Prostate gland (tissue), 2 donors: ENCODE results near the gene MVB12B. TPM values are rescaled to one million over a fixed set of nuclear protein-coding genes. Genes with fewer than 3 reads are reported as not detected.

Experiments used
- DNase-seq: peaks from one replicate; pipeline ENCODE4 v3.0.0-alpha.2; 2019; ENCODE audit warnings: low spot score
- H3K27ac ChIP-seq, 2 donors: fragments of 200-600 bp; sonication (generic); 2 replicates each; pipeline ENCODE4 v1.5.1; 2017 to 2019
- H3K27me3 ChIP-seq: fragments of 200-600 bp; sonication (generic); replicated peaks from 2 replicates; pipeline ENCODE4 v1.5.1; 2019; ENCODE audit not compliant: insufficient read depth
- H3K36me3 ChIP-seq, 2 donors: fragments of 200-600 bp; sonication (generic); 1 replicate in 1 of 2; 2 replicates in 1 of 2; pipeline versions ENCODE4 v1.5.1 to v1.8.1; 2017 to 2019
- H3K4me1 ChIP-seq: fragments of 200-600 bp; sonication (generic); replicated peaks from 2 replicates; pipeline ENCODE4 v1.5.1; 2019
- H3K4me3 ChIP-seq, 2 donors: fragments of 200-600 bp; sonication (generic); 2 replicates each; pipeline ENCODE4 v1.5.1; 2017 to 2019
- H3K9me3 ChIP-seq: fragments of 200-600 bp; sonication (generic); 2 replicates; pipeline ENCODE4 v1.5.1; 2017
- POLR2A ChIP-seq: fragments of 450-650 bp; IDR thresholded peaks from one replicate; pipeline ENCODE4 v1.6.1; 2016; ENCODE audit warnings: antibody characterized with exemption, mild to moderate bottlenecking
- POLR2AphosphoS5 ChIP-seq: sonication (generic); formaldehyde crosslinking; IDR thresholded peaks from one replicate; pipeline ENCODE4 v1.6.1; 2017; ENCODE audit warnings: antibody characterized with exemption
- WGBS: methylation state at CpG from one replicate; pipeline ENCODE4 v1.1.5; 2018; 5-methylcytosine and 5-hydroxymethylcytosine counted together
- intact Hi-C: fragments of 100-400 bp; cut with DNase I; formaldehyde crosslinking; loops from one replicate; pipeline ENCODE4 v1.14.2; 2022
- total RNA-seq, 2 donors: library from RNA; depleted of rRNA; stranded (reverse); fragments of >200 nt; gene quantifications; one replicate each; pipeline ENCODE4 v1.1.0, GENCODE V29; 2016
- TF ChIP-seq, protein P1 (sequence below), 4 experiments: fragments of 200-600 bp in 2 of 4; fragments of 450-650 bp in 2 of 4; sonication (generic) in 2 of 4; IDR thresholded peaks; 1 replicate in 3 of 4; 2 replicates in 1 of 4; pipeline ENCODE4 v1.5.1; 2016 to 2019; ENCODE audit warnings: antibody characterized with exemption in 4 of 4, mild to moderate bottlenecking in 2 of 4, moderate library complexity in 2 of 4

Gene MVB12B
- total RNA-seq, 2 donors from 2014 or later: 17.3 to 28.4 TPM

- Histone ChIP-seq H3K9me3 (no peaks in the 10 kb centered on the region), H3K27me3 (no peaks in the 10 kb centered on the region), H3K27ac (peak overlapping the region; percentile 22 to 46), H3K4me3 (no peak overlapping the region), H3K4me1 (no peaks in the 10 kb centered on the region), H3K36me3 (no peaks in the 10 kb centered on the region)
- TF ChIP-seq, protein P1, sequence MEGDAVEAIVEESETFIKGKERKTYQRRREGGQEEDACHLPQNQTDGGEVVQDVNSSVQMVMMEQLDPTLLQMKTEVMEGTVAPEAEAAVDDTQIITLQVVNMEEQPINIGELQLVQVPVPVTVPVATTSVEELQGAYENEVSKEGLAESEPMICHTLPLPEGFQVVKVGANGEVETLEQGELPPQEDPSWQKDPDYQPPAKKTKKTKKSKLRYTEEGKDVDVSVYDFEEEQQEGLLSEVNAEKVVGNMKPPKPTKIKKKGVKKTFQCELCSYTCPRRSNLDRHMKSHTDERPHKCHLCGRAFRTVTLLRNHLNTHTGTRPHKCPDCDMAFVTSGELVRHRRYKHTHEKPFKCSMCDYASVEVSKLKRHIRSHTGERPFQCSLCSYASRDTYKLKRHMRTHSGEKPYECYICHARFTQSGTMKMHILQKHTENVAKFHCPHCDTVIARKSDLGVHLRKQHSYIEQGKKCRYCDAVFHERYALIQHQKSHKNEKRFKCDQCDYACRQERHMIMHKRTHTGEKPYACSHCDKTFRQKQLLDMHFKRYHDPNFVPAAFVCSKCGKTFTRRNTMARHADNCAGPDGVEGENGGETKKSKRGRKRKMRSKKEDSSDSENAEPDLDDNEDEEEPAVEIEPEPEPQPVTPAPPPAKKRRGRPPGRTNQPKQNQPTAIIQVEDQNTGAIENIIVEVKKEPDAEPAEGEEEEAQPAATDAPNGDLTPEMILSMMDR (IDR thresholded peaks at IDR 0.05): no peak
- TF ChIP-seq POLR2A (no peak), POLR2AphosphoS5 (no peak)
- DNase-seq: no peak
- intact Hi-C loops: loop anchor here (5.0 kb wide), 1 partner anchor 49 kb away; the partner anchor contains the start of gene MVB12B
- 66% methylated on average over 18 of the region's 18 CpGs for WGBS
Observed at GRCh38 chr9:126376311-126377175, 49.9 kb downstream of the MVB12B start.

DNA sequence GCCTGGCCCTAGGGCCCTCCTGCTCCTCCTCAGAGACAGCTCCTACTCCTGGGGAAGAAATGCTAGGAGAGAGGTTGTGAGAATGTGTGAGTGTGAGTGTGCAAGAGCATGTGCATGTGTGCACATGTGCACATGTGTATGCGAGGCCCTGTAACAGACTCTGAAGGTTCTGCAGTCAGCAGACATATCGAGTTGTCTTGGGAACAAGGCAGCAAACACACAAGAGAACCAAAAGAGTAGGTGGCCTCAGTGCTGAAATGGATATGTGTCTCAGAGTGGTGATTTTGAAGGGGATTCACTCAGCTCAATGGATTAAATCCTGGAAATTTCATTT, 50.5 kb downstream of the MVB12B start:
- Histone ChIP-seq H3K9me3 (no peaks in the 10 kb centered on the region), H3K4me1 (no peaks in the 10 kb centered on the region), H3K4me3 (no peak overlapping the region), H3K36me3 (no peaks in the 10 kb centered on the region), H3K27me3 (no peaks in the 10 kb centered on the region), H3K27ac (no peak overlapping the region)
- intact Hi-C loops: loop anchor here (5.0 kb wide), 1 partner anchor 50 kb away; the partner anchor contains the start of gene MVB12B
- no peak for DNase-seq
- TF ChIP-seq POLR2AphosphoS5 (no peak), POLR2A (no peak)
- TF ChIP-seq, protein P1 (IDR thresholded peaks at IDR 0.05): no peak
- whole genome bisulfite sequencing: 88% methylated on average over 2 of the region's 2 CpGs

DNA sequence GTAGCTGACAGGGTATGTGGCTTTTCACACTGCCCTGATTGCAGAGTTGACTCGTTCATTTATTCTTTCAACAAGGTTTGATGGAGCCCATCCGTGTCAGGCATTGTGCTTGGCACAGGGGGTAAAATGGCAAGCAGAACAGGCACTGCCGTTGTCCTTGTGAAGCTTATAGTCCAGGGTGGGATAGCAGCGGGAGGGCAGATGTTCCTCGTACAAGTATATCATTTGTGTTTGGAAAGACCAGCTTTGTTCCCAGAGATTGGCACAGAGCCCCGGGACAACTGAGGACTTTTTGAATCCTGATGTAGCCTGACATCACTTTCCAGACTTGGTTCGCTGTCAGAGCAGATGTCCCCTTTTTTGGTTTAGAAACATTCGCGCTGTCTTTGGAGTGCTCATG, 50.9 kb downstream of the MVB12B start:
- 67% methylated on average over 9 of the region's 9 CpGs for whole genome bisulfite sequencing
- no peaks in the 10 kb centered on the region for H3K4me1 ChIP-seq
- no peak overlapping the region for H3K27ac ChIP-seq
- no peak overlapping the region for H3K4me3 ChIP-seq
- H3K9me3 ChIP-seq: no peaks in the 10 kb centered on the region
- intact Hi-C loops: loop anchor here (5.0 kb wide), 1 partner anchor 50 kb away; the partner anchor contains the start of gene MVB12B
- no peaks in the 10 kb centered on the region for H3K27me3 ChIP-seq
- TF ChIP-seq, protein P1 (IDR thresholded peaks at IDR 0.05): no peak
- TF ChIP-seq POLR2AphosphoS5: no peak
- no peak for TF ChIP-seq POLR2A
- no peaks in the 10 kb centered on the region for H3K36me3 ChIP-seq
- DNase-seq: no peak

DNA sequence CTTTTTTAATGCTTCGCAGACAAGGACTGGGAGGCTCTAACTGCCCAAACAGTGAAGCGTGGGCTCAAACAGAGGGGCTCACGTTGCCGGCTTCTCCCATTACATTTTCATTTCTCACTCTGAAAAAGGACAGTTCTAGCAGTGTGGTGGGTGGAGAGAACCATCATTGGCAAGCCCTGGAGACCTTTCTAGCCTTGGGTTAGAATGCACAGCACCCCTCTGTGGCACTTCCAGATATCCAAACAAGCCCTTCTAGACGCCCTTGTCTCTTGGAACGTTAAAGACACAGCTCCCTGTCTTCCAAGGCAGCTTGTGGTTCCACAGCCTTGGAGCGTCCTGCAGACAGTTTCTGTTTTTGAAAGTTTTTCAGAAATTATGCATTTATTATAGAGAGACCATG, 52.1 kb downstream of the MVB12B start:
- Histone ChIP-seq H3K36me3 (no peaks in the 10 kb centered on the region), H3K27me3 (no peaks in the 10 kb centered on the region), H3K9me3 (no peaks in the 10 kb centered on the region), H3K4me1 (no peaks in the 10 kb centered on the region), H3K4me3 (no peak overlapping the region), H3K27ac (no peak overlapping the region)
- DNase-seq: no peak
- WGBS: 82% methylated on average over 7 of the region's 7 CpGs
- intact Hi-C loops: loop anchor here (5.0 kb wide), 1 partner anchor 51 kb away; the partner anchor contains the start of gene MVB12B
- TF ChIP-seq, protein P1 (IDR thresholded peaks at IDR 0.05): no peak
- TF ChIP-seq POLR2A (no peak), POLR2AphosphoS5 (no peak)
